GM19238 (cell line): ENCODE data around the gene PIP.
"Not testable (repeated sequence)": the region's sequence is repeated elsewhere in the genome, so short reads cannot be mapped to it uniquely, and the experiment has no call there.

Experiments used
- DNase-seq: peaks from one replicate; pipeline ENCODE4 v3.0.0; 2011; ENCODE audit warnings: low spot score; ENCODE audit not compliant: insufficient read length

The PIP gene, protein sequence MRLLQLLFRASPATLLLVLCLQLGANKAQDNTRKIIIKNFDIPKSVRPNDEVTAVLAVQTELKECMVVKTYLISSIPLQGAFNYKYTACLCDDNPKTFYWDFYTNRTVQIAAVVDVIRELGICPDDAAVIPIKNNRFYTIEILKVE

DNA sequence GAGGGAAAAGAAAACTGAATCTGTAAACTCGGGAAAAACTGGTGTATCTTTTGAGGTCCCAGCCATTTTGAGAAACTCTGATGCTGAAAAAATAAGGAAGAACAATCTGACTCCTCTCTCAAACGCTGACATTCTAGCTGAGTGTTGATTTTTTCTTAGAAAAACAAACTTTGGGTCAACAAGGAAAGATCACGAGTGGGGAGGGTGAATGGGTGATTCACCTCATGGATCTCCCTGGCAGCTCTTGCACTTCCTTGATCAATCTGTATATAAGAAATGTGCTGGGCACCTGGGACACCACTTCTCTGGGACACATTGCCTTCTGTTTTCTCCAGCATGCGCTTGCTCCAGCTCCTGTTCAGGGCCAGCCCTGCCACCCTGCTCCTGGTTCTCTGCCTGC, at the start of gene PIP:
Gene PIP, plus strand, starts transcription at position 297 of the 400 bp plus-strand sequence. Its CDS starts 40 bp downstream, at position 337.
- DNase-seq: no peak

DNA sequence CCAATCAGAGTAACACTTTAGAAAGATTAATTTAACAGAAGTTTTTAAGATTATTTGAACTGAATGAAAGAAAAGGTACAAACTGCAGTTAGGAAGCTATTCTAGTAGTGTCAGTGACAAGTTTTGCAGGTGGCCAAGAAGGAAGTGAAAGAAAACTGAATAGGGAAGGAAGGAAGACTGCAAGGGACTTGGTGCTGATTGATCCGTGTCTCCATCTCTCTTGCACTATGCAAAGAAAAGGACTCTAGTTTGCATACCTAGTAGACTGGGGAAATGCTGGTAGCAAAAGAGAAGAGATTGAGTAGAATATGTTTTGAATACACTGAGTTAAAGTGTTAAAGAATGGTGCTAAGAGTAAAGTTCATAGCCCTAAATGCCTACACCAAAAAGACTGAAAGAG, 46.8 kb upstream of the PIP start:
- no peak for DNase-seq

DNA sequence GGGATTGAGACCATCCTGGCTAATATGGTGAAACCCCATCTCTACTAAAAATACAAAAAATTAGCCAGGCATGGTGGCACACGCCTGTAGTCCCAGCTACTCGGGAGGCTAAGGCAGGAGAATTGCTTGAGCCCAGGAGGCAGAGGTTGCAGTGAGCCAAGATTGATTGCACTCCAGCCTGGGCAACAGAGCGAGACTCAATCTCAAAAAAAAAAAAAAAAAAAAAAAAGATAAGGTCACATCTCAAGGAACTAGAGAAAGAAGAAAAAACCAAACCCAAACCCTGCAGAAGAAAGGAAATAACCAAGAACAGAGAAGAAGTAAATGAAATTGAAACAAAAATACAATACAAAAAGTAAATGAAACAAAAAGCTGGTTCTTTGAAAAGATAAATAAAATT, 46.3 kb upstream of the PIP start:
- not testable (repeated sequence) for DNase-seq

DNA sequence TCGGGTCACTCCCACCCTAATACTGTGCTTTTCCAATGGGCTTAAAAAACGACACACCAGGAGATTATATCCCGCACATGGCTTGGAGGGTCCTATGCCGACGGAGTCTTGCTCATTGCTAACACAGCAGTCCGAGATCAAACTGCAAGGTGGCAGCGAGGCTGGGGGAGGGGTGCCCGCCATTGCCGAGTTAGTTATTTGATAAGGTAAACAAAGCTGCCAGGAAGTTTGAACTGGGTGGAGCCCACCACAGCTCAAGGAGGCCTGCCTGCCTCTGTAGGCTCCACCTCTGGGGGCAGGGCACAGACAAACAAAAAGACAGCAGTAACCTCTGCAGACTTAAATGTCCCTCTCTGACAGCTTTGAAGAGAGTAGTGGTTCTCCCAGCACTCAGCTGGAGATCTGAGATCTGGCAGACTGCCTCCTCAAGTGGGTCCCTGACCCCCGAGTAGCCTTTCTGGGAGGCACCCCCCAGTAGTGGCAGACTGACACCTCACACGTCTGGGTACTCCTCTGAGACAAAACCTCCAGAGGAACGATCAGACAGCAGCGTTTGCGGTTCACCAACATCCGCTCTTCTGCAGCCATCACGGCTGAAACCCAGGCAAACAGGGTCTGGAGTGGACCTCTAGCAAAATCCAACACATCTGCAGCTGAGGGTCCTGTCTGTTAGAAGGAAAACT, 43.2 kb upstream of the PIP start:
- DNase-seq: not testable (repeated sequence)

DNA sequence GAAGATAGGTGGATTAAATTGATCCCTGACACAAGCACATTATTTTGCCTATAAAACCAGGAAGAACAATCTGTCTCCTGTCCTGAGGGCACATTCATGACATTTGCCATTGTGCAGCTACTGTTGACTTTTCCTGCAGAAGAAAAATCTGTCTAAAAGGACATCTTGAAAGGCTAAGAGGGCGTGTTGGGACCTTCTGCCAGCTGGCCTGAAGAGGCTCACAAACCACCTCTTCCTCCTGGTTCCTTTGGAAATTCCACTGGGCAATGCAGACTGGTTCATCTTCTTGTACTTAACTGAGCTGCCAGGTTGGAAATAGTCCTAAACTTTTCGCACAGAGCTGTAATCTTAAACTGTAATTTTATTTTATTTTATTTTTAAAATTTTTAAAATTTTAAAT, 35.7 kb upstream of the PIP start:
- DNase-seq: no peak

DNA sequence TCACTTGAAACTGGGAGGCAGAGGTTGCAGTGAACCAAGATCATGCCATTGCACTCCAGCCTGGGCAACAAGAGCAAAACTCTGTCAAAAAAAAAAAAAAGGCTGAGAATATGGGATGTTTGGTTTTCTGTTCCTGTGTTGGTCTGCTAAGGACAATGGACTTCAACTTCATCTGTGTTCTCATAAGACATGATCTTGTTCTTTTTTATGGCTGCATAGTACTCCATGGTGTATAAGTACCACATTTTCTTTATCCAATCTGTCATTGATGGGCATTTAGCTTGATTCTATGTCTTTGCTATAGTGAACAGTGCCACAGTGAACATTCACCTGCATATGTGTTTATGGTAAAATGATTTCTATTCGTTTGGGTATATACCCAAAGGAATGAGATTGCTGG, 32.3 kb upstream of the PIP start:
- not testable (repeated sequence) for DNase-seq

DNA sequence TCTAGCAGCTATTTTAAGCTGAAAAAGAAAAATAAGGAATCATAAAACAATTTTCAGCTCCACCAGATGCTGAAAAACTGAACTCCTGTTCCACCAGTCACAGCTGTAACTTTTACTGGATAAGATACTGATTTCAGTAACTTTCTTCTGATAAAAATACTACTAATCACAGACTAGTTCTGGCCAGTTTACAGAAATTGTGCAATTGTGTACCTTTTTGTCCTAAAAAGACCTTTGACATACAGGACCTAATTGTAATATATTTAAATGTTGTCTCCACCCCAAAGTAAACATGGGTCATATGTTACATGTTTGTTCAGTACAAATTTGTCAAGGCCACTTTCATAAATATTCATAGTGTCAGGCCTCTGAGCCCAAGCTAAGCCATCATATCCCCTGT, 27.1 kb upstream of the PIP start:
- no peak for DNase-seq

DNA sequence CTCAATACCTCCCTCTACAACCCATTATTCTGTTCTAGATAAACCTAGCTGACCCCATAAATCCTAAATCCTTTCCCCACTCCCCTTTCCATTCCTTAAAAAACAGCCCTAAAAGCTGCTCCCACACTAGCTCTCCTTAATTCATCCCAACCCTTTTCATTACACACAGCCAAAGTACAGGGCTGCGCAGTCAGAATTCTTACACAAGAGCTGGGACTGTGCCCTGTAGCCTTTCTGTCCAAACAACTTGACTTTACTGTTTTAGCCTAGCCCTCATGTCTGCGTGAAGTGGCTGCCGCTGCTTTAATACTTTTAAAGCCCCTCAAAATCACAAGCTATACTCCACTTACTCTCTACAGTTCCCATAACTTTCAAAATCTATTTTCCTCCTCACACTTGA, 23.9 kb upstream of the PIP start:
- DNase-seq: not testable (repeated sequence)

DNA sequence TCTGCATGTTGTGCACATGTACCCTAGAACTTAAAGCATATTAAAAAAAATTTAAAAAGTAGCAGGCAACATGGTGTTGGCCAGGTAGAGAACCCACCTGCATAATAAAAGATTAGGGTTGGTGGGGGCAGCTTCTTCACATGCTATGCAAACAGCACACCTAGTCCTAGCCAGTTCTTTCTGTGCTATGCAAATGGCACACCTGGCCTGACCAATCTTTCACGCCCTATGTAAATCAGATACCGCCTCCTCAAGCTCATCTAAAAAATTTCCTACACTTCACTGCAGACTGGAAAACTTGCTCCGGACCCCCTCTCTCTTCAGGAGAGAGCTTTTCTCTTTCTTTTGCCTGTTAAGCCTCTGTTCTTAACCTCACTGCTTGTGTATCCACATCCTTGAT, 14.5 kb upstream of the PIP start:
- DNase-seq: no peak

DNA sequence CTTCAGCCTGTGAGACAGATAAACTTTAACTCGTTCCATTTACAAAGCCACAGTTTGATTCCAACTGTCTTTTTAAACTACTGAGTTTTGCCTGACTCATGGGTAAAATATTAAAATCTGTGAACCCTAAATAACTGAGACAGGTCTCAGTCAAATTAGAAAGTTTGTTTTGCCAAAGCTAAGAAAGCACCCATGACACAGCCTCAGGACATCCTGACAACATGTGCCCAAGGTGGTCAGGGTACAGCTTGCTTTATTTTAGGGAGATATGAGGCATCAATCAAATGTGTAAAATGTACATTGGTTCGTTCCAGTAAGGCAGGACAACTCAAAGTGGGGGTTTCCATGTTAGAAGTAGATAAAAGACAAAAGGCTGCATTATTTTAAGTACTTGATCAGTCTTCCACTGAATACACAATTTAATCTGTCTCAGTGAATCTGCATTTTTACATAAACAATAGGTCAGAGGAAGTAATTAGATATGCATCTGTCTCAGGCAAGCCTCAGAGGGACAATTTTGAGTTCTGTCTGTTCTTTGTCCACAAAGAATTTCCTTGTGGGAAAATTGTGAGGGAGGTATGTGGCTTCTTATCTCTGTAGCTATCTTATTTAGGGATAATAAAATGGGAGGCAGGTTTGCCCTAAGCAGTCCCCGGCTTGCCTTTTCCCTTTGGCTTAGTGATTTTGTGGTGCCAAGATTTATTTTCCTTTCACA, 11.0 kb upstream of the PIP start:
- no peak for DNase-seq

DNA sequence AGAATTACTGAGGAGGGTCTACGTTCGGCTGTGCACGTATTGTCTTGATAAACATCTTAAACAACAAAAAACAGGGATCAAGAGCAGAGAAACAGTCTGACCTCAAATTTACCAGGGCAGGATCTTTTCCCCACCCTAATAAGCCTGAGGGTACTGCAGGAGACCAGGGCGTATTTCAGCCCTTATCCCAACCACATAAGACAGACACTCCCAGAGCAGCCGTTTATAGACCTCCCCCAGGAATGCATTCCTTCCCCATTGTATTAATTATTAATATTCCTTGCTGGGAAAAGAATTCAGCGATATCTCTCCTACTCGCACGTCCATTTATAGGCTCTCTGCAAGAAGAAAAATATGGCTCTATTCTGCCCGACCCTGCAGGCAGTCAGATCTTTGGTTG, 8.6 kb upstream of the PIP start:
- DNase-seq: not testable (repeated sequence)

DNA sequence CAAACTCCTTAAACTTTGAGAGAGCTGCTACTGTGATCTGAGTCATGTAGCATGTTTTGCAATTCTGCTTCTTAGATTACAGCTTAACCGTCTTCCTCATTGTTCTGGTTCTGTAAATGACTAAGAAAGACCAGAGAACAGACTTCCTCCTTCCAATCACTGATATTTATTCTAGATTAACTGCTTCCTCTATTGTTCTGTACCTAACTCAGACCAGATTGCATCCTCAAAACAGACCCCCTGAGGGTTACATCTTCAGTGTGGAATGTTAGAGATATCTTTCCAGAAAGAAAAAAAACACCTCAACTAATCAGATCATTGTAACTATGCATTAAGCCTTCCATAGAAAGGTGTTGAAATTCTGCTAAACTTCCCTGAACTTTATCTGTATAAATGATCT, 5.7 kb upstream of the PIP start:
- no peak for DNase-seq

DNA sequence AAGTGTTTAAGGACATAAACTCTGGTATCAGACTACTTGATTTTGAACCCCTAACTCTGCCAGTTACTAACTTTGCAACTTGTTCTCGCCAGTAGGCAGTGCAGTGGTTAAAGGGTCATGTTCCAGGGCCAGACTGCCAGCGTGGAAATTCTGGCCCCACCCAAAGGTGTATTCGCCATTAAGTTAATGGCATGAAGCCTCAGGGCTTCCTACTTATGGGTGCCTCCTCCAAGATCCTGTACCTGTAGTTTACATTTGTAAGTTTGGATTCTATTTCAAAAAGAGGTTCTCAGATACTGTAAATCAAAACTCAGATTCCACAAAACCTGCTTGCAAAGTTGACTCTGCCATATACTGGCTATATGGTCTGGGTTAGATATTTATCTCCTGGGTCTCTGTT, 2.8 kb upstream of the PIP start:
- no peak for DNase-seq

DNA sequence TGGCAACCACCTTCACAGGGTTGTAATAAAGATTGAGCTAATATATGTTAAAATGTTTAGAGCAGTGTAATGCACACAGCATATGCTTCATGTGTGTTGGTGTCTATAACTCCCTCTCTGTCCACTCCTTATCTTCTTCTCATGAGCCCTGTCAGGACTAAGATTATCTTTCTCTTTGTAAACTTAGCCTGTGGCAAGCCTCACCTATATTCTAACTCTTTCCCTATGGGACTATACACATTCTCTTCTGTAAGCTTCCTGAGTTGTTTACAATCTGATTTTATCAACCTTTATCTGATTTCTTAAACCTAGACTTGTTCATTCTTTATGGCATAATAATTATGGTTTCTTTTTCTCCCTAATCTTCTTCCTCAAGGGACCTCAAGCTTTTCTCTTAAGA, 2.4 kb upstream of the PIP start:
- DNase-seq: no peak

DNA sequence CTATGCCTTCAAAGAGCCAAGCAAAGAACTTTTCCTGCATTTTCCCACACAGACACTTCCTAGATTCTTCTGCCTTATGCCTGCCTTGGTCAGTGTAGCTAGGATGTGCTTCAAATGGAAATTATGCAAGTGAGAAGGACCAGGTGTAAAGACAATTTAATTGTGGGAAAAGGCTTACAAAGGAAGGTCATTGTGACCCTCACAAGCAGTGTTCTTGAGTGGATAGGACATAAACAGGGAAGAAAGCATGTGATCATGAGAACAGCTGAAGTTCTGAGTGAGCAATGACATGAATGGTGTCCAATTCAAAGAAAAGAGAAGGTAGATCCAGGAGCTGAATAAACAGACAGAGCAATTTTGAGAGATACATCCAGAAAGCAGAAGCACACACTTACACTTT, 1.3 kb upstream of the PIP start:
- no peak for DNase-seq

DNA sequence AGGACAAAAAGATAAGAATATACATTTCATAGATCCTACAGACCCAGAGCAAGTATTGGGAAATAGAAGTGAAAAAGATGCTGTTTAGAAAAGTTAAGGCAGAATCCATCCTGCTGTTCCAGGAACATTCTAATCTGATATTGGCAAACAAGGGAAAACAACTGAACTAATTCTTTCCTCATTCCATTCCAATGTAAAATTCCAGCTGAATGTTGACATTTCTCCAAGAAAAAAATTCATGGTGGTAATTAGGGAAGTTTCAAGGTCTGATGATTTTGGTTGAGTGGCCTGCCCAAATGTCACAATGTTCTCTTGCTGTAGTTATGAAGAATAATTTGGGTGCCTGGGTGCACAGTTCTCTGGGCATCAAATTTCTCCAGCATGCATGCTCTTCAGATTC, 15.2 kb downstream of the PIP start:
- no peak for DNase-seq

DNA sequence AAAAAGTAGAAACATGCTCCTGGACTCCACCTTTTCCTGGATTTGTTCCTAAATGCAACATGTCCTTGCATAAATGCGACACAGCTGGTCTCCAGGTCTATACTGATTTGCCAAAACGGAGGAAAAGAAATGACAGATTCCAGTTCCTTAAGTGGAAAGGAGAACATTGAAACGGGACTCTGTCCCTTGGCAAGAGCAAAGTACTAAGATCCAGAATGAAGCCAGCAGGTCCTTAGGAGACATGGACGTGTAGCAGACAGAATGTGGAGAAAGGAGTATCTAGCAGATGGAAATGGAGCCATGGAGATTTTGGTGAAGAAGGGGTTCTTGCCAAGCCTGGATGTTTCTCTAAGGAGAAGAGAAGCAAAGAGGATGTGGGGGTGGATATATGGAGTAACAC, 16.2 kb downstream of the PIP start:
- no peak for DNase-seq

DNA sequence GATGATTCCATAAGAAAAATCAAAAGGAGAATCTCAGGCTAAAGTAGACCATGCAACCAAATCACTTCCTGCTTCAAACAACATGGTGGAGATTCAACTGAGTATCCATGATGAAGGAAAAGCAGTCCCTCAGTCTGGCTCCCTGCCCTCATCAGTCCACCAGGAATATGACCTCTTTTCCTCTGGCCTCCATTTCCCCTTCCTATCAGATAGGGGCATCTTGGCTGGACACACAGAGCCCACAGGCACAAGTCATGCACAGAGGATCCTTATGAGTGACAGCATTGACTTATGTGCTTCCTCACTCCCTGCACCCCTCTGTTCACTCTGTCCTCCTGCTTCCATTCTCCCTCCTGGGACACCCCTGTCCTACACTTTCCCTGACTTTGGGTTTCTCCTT, 16.8 kb downstream of the PIP start:
- no peak for DNase-seq

DNA sequence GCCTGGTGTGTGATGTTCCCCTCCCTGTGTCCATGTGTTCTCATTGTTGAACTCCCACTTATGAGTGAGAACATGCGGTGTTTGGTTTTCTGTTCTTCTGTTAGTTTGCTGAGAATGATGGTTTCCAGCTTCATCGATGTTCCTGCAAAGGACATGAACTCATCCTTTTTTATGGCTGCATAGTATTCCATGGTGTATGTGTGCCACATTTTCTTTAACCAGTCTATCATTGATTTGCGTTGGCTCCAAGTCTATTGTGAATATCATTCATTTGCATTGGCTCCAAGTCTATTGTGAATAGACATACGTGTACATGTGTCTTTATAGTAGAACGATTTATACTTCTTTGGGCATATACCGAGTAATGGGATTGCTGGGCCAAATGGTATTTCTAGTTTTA, 18.8 kb downstream of the PIP start:
- DNase-seq: not testable (repeated sequence)

DNA sequence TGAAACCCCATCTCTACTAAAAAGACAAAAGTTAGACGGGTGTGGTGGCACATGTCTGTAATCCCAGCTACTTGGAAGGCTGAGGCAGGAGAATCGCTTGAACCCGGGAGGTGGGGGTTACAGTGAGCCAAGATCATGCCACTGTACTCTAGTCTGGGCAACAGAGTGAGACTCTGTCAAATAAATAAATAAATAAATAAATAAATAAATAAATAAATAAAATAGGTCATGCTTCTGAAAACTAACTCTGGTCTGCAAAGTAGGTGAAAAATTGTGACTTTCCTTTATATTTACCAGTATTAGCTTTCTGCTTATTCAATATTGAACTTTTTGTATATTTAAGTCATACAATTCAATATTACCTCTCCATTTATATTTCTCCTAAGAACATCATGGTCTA, 26.7 kb downstream of the PIP start:
- not testable (repeated sequence) for DNase-seq

DNA sequence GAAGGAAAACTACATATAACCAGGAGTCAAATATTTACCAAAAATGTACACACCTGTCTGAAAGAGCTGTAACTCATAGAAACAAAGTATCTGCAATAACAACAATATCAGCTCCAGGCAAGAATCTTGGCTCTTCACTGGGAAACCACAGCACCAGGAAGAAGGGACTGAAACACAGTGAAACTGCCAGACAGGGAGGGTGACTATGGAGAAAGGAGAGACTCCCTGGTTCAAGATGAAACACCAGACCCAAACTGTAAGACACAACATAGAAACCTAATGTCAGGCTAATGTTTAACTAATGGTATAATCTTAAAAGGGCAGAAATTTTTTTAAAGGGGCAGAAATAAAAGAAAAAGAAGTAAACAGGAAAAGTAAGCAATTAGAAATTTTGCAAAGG, 39.8 kb downstream of the PIP start:
- DNase-seq: no peak

DNA sequence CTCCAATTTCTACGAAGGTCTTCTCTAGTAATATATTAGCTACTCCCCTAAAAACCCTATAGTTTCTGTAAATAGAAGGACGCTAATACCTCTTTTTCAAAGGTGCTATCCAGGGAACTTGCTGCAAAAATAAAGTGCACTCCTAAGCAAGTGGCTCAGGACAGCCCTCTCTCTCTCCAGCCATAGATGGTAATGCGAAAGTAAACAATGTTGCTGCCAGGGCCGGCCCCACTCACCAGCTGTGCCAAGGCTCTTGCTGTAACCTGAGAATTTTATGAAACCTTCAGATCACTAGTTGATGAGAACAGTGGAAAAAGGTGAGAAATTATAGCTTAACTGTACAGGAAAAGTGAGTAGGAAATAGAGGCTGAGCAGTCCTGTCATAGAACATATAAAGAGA, 40.5 kb downstream of the PIP start:
- DNase-seq: no peak

DNA sequence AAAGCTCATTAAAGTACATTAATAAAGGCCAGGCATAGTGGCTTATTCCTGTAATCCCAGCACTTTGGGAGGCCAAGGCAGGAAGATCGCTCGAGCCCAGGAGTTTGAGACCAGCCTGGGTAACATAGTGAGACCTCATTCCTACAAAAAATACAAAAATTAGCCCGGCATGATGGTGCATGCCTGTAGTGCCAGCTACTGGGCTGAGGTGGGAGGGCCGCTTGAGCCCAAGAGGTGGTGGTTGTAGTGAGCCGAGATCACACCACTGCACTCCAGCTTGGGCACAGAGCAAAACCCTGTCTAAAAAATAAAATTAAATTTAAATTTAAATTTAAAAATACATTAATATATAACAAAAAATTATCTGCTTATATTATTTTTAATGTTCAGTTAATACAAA, 44.3 kb downstream of the PIP start:
- no peak for DNase-seq
